Neural progenitor cell (in vitro differentiated cells): ENCODE data around the gene C17orf50. TPM values are rescaled to one million over a fixed set of nuclear protein-coding genes. Genes with fewer than 3 reads are reported as not detected.

Source experiments
- DNase-seq: peaks from one replicate; pipeline ENCODE4 v3.0.0-alpha.2; 2016; ENCODE audit warnings: low spot score
- H2AFZ ChIP-seq: fragments of 200-600 bp; sonication (generic); replicated peaks from 2 replicates; pipeline ENCODE4 v1.6.1; 2016; ENCODE audit warnings: antibody characterized with exemption
- H3F3A ChIP-seq: fragments of 200-600 bp; sonication (generic); 2 replicates; pipeline ENCODE4 v1.6.1; 2016; ENCODE audit warnings: antibody characterized with exemption, low read depth
- H3K27ac ChIP-seq: fragments of 200-600 bp; sonication (generic); 2 replicates; pipeline ENCODE4 v1.5.1; 2016; ENCODE audit warnings: mild to moderate bottlenecking
- H3K27me3 ChIP-seq: fragments of 200-600 bp; sonication (generic); 2 replicates; pipeline ENCODE4 v1.6.1; 2016; ENCODE audit warnings: mild to moderate bottlenecking, moderate library complexity
- H3K36me3 ChIP-seq: fragments of 200-600 bp; sonication (generic); 2 replicates; pipeline ENCODE4 v1.5.1; 2016
- H3K4me1 ChIP-seq: fragments of 200-600 bp; sonication (generic); 2 replicates; pipeline ENCODE4 v1.6.1; 2016; ENCODE audit warnings: mixed run types
- H3K4me2 ChIP-seq: fragments of 200-600 bp; sonication (generic); 2 replicates; pipeline ENCODE4 v1.6.1; 2016
- H3K4me3 ChIP-seq: fragments of 200-600 bp; sonication (generic); 2 replicates; pipeline ENCODE4 v1.5.1; 2016
- H3K79me2 ChIP-seq: fragments of 200-600 bp; sonication (generic); 2 replicates; pipeline ENCODE4 v1.6.1; 2016; ENCODE audit warnings: low read depth
- H3K9ac ChIP-seq: fragments of 200-600 bp; sonication (generic); 2 replicates; pipeline ENCODE4 v1.6.1; 2016
- H3K9me3 ChIP-seq: fragments of 200-600 bp; sonication (generic); 2 replicates; pipeline ENCODE4 v1.5.1; 2016; ENCODE audit warnings: low read depth
- H4K20me1 ChIP-seq: fragments of 200-600 bp; sonication (generic); 2 replicates; pipeline ENCODE4 v1.6.1; 2016; ENCODE audit warnings: low read depth
- H3K27ac Mint-ChIP-seq: 3 replicates; pipeline ENCODE4 v1.8.0; 2021; ENCODE audit warnings: mixed read lengths
- H3K27me3 Mint-ChIP-seq: 2 replicates; pipeline ENCODE4 v1.8.0; 2022; ENCODE audit warnings: low read depth, mild to moderate bottlenecking, inconsistent platforms, moderate library complexity, mixed read lengths; ENCODE audit not compliant: insufficient read depth
- H3K36me3 Mint-ChIP-seq: 3 replicates; pipeline ENCODE4 v1.8.0; 2021; ENCODE audit warnings: mixed read lengths
- H3K4me1 Mint-ChIP-seq: 3 replicates; pipeline ENCODE4 v1.8.0; 2021; ENCODE audit warnings: mixed read lengths
- H3K4me3 Mint-ChIP-seq: 3 replicates; pipeline ENCODE4 v1.8.0; 2021; ENCODE audit warnings: mild to moderate bottlenecking, moderate library complexity, mixed read lengths
- H3K9me3 Mint-ChIP-seq: 3 replicates; pipeline ENCODE4 v1.8.0; 2020; ENCODE audit warnings: mixed read lengths
- CTCF ChIP-seq: fragments of 200-600 bp; sonication (generic); IDR thresholded peaks from 2 replicates; pipeline ENCODE4 v1.5.1; 2017; ENCODE audit warnings: antibody characterized with exemption, mild to moderate bottlenecking
- EZH2 ChIP-seq: fragments of 200-600 bp; sonication (generic); IDR thresholded peaks from 2 replicates; pipeline ENCODE4 v1.6.1; 2017; ENCODE audit warnings: antibody characterized with exemption, mild to moderate bottlenecking, moderate library complexity
- EZH2phosphoT487 ChIP-seq: fragments of 200-600 bp; sonication (generic); IDR thresholded peaks from 2 replicates; pipeline ENCODE4 v1.6.1; 2017; ENCODE audit warnings: antibody characterized with exemption
- total RNA-seq: library from RNA; depleted of rRNA; stranded (reverse); fragments of >200 nt; gene quantifications from 2 replicates; pipeline ENCODE4 v1.2.3, GENCODE V29; 2015; ENCODE audit warnings: low replicate concordance

C17orf50 gene
- total RNA-seq, 1 donor from 2014 or later: not detected

- Mint-ChIP-seq H3K9me3 (no peaks in the 10 kb centered on the region), H3K27me3 (peaks cover 22% of the 10 kb centered on the region), H3K36me3 (no peaks in the 10 kb centered on the region), H3K4me3 (no peak overlapping the region), H3K27ac (no peak overlapping the region), H3K4me1 (peaks cover 19% of the 10 kb centered on the region)
- no peaks in the 10 kb centered on the region for H3F3A ChIP-seq
- no peak overlapping the region for H2AFZ ChIP-seq
- H3K27me3 ChIP-seq: peaks cover 31% of the 10 kb centered on the region
- H3K4me3 ChIP-seq: no peak overlapping the region
- no peaks in the 10 kb centered on the region for H3K79me2 ChIP-seq
- H3K4me2 ChIP-seq: no peak overlapping the region
- no peak for DNase-seq
- no peak overlapping the region for H3K27ac ChIP-seq
- no peaks in the 10 kb centered on the region for H3K4me1 ChIP-seq
- no peaks in the 10 kb centered on the region for H3K9me3 ChIP-seq
- no peaks in the 10 kb centered on the region for H3K36me3 ChIP-seq
- H4K20me1 ChIP-seq: peaks cover 12% of the 10 kb centered on the region
- H3K9ac ChIP-seq: no peak overlapping the region
- TF ChIP-seq CTCF (no peak), EZH2phosphoT487 (no peak), EZH2 (no peak)
Measured at GRCh38 chr17:35748341-35748841, 12.3 kb upstream of the C17orf50 start.

GRCh38 chr17:35748979-35749378 is 11.7 kb upstream of the C17orf50 start:
- H3K4me1 ChIP-seq: no peaks in the 10 kb centered on the region
- no peak overlapping the region for H3K27ac Mint-ChIP-seq
- H3K27me3 ChIP-seq: peaks cover 27% of the 10 kb centered on the region
- no peak overlapping the region for H3K4me2 ChIP-seq
- H3K79me2 ChIP-seq: no peaks in the 10 kb centered on the region
- no peaks in the 10 kb centered on the region for H3F3A ChIP-seq
- no peak for TF ChIP-seq EZH2phosphoT487
- no peak for TF ChIP-seq EZH2
- TF ChIP-seq CTCF: no peak
- H3K36me3 Mint-ChIP-seq: no peaks in the 10 kb centered on the region
- H4K20me1 ChIP-seq: peaks cover 6% of the 10 kb centered on the region
- no peak overlapping the region for H2AFZ ChIP-seq
- no peak overlapping the region for H3K4me3 Mint-ChIP-seq
- DNase-seq: no peak
- no peaks in the 10 kb centered on the region for H3K9me3 Mint-ChIP-seq
- H3K36me3 ChIP-seq: no peaks in the 10 kb centered on the region
- no peaks in the 10 kb centered on the region for H3K9me3 ChIP-seq
- peaks cover 19% of the 10 kb centered on the region for H3K4me1 Mint-ChIP-seq
- no peak overlapping the region for H3K27ac ChIP-seq
- no peak overlapping the region for H3K4me3 ChIP-seq
- H3K9ac ChIP-seq: no peak overlapping the region
- H3K27me3 Mint-ChIP-seq: peaks cover 22% of the 10 kb centered on the region

GRCh38 chr17:35749560-35750412 is 10.9 kb upstream of the C17orf50 start:
- Mint-ChIP-seq H3K4me3 (peak overlapping the region; percentile 38), H3K27ac (no peak overlapping the region), H3K27me3 (peaks cover 22% of the 10 kb centered on the region), H3K36me3 (no peaks in the 10 kb centered on the region), H3K9me3 (no peaks in the 10 kb centered on the region), H3K4me1 (peaks cover 19% of the 10 kb centered on the region)
- H3K27ac ChIP-seq: no peak overlapping the region
- no peaks in the 10 kb centered on the region for H3K36me3 ChIP-seq
- TF ChIP-seq EZH2 (no peak), EZH2phosphoT487 (no peak), CTCF (peak; percentile 5)
- H3K4me3 ChIP-seq: peak overlapping the region; percentile 34
- H3K4me1 ChIP-seq: no peaks in the 10 kb centered on the region
- no peaks in the 10 kb centered on the region for H3K9me3 ChIP-seq
- peaks cover 27% of the 10 kb centered on the region for H3K27me3 ChIP-seq
- H4K20me1 ChIP-seq: no peaks in the 10 kb centered on the region
- H3K4me2 ChIP-seq: peak overlapping the region; percentile 73
- H2AFZ ChIP-seq: peak overlapping the region; percentile 85
- no peaks in the 10 kb centered on the region for H3F3A ChIP-seq
- no peaks in the 10 kb centered on the region for H3K79me2 ChIP-seq
- H3K9ac ChIP-seq: no peak overlapping the region
- peak; percentile 47 for DNase-seq
